ENCODE measurements around the gene TMEM106C.

DNA sequence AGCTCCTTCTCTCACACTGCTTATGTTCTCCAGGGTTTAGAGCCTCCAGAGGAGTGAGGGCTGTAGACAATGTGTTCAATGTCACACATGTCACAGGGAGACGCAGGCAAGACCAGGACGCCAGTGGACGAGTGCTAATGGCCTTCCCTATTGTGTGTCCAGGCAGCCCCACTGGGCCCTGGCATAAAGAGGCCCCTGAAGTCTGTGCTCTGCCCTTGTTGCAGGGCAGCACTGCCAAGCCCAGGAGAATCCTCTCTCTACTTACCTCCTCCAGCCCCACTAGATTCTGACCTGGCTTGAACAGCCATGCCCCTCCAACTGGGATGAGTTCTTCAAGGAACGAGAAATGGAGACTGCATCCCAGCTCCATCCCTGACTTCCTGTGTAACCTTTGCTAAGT lies 24.8 kb upstream of the TMEM106C start:
- TF ChIP-seq, protein P1, sequence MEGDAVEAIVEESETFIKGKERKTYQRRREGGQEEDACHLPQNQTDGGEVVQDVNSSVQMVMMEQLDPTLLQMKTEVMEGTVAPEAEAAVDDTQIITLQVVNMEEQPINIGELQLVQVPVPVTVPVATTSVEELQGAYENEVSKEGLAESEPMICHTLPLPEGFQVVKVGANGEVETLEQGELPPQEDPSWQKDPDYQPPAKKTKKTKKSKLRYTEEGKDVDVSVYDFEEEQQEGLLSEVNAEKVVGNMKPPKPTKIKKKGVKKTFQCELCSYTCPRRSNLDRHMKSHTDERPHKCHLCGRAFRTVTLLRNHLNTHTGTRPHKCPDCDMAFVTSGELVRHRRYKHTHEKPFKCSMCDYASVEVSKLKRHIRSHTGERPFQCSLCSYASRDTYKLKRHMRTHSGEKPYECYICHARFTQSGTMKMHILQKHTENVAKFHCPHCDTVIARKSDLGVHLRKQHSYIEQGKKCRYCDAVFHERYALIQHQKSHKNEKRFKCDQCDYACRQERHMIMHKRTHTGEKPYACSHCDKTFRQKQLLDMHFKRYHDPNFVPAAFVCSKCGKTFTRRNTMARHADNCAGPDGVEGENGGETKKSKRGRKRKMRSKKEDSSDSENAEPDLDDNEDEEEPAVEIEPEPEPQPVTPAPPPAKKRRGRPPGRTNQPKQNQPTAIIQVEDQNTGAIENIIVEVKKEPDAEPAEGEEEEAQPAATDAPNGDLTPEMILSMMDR (IDR thresholded peaks at IDR 0.05), result no peak
- no peak for TF ChIP-seq POLR2A (IDR thresholded peaks at IDR 0.05)

All from adrenal gland (tissue), 5 donors.